Endothelial cell of umbilical vein (primary cell): Measurements from ENCODE around the gene LLGL2.

ENCODE experiments used
- EZH2 ChIP-seq: IDR thresholded peaks from 2 replicates; pipeline ENCODE4 v1.6.1; 2012; ENCODE audit warnings: borderline replicate concordance, low read depth, mild to moderate bottlenecking, moderate library complexity, low read length, inconsistent platforms; ENCODE audit not compliant: severe bottlenecking
- POLR2AphosphoS5 ChIP-seq: IDR thresholded peaks from 2 replicates; pipeline ENCODE4 v1.6.1; 2012; ENCODE audit warnings: low read depth, mild to moderate bottlenecking, control low read depth, low read length, moderate library complexity; ENCODE audit not compliant: insufficient read depth
- TF ChIP-seq, protein P1 (sequence below), 2 donors: IDR thresholded peaks; 1 replicate in 1 of 2; 2 replicates in 1 of 2; pipeline ENCODE4 v1.5.1; 2011; ENCODE audit warnings: low read length in 2 of 2, mild to moderate bottlenecking in 2 of 2, moderate library complexity in 2 of 2, control low read depth in 1 of 2, inconsistent platforms in 1 of 2, low read depth in 1 of 2; ENCODE audit not compliant: insufficient read depth in 1 of 2; ENCODE audit errors: extremely low read depth in 1 of 2

DNA sequence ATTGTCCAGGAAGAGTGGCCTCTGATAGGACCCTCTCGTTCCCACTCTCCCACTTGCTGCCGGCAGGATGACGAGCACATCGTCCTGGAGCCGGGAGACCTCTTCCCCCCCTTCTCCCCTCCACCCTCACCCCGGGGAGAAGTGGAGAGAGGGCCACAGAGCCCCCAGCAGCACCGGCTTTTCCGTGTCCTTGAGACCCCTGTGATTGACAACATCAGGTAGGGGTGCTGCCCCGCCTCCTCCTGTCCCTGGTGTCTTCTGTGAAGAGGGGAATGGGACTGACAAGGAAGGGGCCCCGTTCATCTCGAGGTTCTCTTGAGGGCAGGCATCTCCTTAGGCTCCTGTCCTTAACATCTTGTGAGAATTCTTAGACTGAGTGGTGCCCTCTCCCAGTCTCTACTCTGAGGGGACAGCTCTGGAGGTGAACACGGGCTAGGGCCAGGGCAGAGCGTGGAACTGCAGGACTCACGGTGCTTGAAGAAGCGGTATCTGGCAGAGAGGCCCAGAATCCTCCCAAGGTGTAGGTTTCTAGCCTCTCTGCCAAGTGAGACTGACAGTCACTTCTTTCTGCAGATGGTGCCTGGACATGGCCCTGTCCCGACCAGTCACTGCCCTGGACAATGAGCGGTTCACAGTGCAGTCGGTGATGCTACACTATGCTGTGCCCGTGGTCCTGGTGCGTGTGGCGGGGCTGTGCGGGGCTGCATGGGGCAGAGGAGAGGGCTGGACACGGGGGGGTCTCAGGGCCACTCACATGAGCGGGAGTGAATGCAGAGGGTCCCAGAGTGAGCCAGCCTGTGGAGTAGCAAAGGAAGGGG is 36.6 kb upstream of the LLGL2 start:
- TF ChIP-seq EZH2, result no peak
- TF ChIP-seq, protein P1, sequence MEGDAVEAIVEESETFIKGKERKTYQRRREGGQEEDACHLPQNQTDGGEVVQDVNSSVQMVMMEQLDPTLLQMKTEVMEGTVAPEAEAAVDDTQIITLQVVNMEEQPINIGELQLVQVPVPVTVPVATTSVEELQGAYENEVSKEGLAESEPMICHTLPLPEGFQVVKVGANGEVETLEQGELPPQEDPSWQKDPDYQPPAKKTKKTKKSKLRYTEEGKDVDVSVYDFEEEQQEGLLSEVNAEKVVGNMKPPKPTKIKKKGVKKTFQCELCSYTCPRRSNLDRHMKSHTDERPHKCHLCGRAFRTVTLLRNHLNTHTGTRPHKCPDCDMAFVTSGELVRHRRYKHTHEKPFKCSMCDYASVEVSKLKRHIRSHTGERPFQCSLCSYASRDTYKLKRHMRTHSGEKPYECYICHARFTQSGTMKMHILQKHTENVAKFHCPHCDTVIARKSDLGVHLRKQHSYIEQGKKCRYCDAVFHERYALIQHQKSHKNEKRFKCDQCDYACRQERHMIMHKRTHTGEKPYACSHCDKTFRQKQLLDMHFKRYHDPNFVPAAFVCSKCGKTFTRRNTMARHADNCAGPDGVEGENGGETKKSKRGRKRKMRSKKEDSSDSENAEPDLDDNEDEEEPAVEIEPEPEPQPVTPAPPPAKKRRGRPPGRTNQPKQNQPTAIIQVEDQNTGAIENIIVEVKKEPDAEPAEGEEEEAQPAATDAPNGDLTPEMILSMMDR (IDR thresholded peaks at IDR 0.05; ENCODE audit: extremely low read depth in 1 of 2, insufficient read depth in 1 of 2, low read depth in 1 of 2, low read length in 2 of 2), result no peak
- no peak for TF ChIP-seq POLR2AphosphoS5
